ENCODE data around the gene SLC9A7.

DNA sequence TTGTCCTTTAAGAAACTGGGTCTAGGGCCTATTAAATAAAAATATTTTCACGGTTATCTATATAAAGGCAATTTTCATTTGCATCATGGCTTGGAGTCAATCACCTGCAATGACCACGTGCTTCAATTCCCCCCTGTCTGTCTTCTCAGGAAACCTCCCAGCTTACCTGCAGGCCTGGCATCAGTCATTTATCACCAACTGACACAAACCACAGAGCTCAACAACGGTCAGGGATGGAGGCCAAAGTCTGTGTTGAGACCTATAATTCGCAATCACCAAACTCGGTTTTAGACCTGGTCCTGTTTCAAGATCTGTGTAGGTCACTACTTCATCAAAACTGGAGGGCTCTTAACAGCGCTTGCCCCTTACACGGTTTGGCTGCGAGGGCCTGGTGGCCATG, 1.9 kb downstream of the SLC9A7 start:
- no peak for TF ChIP-seq POLR2A (IDR thresholded peaks at IDR 0.05; ENCODE audit: low read depth, low read length)
- TF ChIP-seq, protein P1, sequence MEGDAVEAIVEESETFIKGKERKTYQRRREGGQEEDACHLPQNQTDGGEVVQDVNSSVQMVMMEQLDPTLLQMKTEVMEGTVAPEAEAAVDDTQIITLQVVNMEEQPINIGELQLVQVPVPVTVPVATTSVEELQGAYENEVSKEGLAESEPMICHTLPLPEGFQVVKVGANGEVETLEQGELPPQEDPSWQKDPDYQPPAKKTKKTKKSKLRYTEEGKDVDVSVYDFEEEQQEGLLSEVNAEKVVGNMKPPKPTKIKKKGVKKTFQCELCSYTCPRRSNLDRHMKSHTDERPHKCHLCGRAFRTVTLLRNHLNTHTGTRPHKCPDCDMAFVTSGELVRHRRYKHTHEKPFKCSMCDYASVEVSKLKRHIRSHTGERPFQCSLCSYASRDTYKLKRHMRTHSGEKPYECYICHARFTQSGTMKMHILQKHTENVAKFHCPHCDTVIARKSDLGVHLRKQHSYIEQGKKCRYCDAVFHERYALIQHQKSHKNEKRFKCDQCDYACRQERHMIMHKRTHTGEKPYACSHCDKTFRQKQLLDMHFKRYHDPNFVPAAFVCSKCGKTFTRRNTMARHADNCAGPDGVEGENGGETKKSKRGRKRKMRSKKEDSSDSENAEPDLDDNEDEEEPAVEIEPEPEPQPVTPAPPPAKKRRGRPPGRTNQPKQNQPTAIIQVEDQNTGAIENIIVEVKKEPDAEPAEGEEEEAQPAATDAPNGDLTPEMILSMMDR (IDR thresholded peaks at IDR 0.05; ENCODE audit: extremely low read depth in 1 of 2, insufficient read depth in 1 of 2, low read depth in 1 of 2, low read length in 2 of 2) = no peak
- no peak for TF ChIP-seq FOS (IDR thresholded peaks at IDR 0.05; ENCODE audit: borderline replicate concordance, insufficient read depth, low read length)
- no peak for TF ChIP-seq JUN (IDR thresholded peaks at IDR 0.05; ENCODE audit: borderline replicate concordance, insufficient read depth, insufficient read length, low read depth)
- no peak for TF ChIP-seq EZH2 (IDR thresholded peaks at IDR 0.05; ENCODE audit: borderline replicate concordance, low read depth, low read length, severe bottlenecking)
- no peak for TF ChIP-seq POLR2AphosphoS5 (IDR thresholded peaks at IDR 0.05; ENCODE audit: insufficient read depth, low read depth, low read length)
